Lower leg skin (tissue), 3 donors: ENCODE measurements around the gene IGDCC3.

Experiments
- CTCF ChIP-seq, 3 donors: fragments of 450-650 bp; IDR thresholded peaks; one replicate each; pipeline ENCODE4 v1.5.1; 2016; ENCODE audit warnings: antibody characterized with exemption in 3 of 3, mild to moderate bottlenecking in 3 of 3, moderate library complexity in 2 of 3
- POLR2A ChIP-seq, 2 donors: fragments of 450-650 bp; IDR thresholded peaks; one replicate each; pipeline ENCODE4 v1.6.1; 2016 to 2017; ENCODE audit warnings: antibody characterized with exemption in 2 of 2, mild to moderate bottlenecking in 1 of 2, moderate library complexity in 1 of 2

- TF ChIP-seq CTCF (IDR thresholded peaks at IDR 0.05) (no peak), POLR2A (IDR thresholded peaks at IDR 0.05) (no peak)
Observed at GRCh38 chr15:65342493-65342892, 35.3 kb downstream of the IGDCC3 start.
